ENCODE data around the gene SPATS2.

DNA sequence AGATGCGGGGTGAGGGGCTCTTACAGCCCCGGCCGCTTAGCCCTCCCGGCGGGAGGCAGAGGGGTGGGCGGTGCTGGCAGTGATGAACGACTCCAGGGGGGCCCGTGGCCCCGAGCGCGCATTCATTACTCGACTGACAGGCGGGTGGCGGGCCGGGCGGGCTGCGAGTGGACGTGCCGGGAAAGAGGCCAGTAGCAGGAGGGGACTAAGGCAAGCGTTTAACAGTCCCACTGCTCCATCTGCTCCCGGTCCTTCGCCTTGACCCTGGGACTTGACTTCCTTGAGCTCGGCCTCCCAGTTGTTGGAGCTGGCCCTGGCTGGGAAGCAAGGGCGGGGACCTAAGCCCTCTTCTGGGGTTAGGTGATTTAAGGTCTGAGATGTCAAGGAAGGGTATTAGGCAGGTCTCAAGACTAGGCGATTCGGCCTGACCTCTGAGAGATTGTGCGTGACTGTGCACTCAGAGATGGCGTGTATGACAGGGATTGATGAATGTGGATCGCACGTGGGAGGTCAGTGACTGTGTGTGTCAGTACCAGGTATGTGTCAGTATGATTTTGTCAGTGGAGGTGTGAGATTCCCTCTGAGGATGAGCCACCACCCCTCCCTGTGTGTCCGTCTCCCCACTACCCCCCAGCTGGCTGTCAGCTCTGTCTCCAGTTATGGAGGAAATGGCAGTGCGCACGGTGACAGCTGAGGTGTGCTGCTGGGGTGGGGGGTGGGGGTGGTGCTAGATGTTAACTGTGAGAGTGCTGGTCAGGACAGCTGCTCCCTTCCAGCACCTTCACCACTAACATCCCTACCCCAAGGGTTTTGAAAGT is 24.1 kb upstream of the SPATS2 start:
- TF ChIP-seq, protein P1, sequence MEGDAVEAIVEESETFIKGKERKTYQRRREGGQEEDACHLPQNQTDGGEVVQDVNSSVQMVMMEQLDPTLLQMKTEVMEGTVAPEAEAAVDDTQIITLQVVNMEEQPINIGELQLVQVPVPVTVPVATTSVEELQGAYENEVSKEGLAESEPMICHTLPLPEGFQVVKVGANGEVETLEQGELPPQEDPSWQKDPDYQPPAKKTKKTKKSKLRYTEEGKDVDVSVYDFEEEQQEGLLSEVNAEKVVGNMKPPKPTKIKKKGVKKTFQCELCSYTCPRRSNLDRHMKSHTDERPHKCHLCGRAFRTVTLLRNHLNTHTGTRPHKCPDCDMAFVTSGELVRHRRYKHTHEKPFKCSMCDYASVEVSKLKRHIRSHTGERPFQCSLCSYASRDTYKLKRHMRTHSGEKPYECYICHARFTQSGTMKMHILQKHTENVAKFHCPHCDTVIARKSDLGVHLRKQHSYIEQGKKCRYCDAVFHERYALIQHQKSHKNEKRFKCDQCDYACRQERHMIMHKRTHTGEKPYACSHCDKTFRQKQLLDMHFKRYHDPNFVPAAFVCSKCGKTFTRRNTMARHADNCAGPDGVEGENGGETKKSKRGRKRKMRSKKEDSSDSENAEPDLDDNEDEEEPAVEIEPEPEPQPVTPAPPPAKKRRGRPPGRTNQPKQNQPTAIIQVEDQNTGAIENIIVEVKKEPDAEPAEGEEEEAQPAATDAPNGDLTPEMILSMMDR (IDR thresholded peaks at IDR 0.05), result no peak
- no peak for TF ChIP-seq ZFX (IDR thresholded peaks at IDR 0.05; ENCODE audit: borderline replicate concordance)
